Femur (tissue), 1 donor: ENCODE measurements around the gene PRICKLE2.
A peak's percentile ranks its signal among the peaks of the same experiment; 100 is the strongest.

Experiments
- DNase-seq: peaks from one replicate; pipeline ENCODE4 v3.0.0-alpha.2; 2017

PRICKLE2 gene

GRCh38 chr3:64125561-64125960 is 99.7 kb downstream of the PRICKLE2 start:
- DNase-seq = no peak

- DNase-seq = no peak
Observed at GRCh38 chr3:64123931-64124330, 101.3 kb downstream of the PRICKLE2 start.

- no peak for DNase-seq
Observed at GRCh38 chr3:64122476-64122875, 102.8 kb downstream of the PRICKLE2 start.

- DNase-seq = no peak
Observed at GRCh38 chr3:64121750-64122311, 103.4 kb downstream of the PRICKLE2 start.

GRCh38 chr3:64120876-64121275 is 104.4 kb downstream of the PRICKLE2 start:
- no peak for DNase-seq

- DNase-seq = no peak
Observed at GRCh38 chr3:64117483-64117882, 107.8 kb downstream of the PRICKLE2 start.

- no peak for DNase-seq
Observed at GRCh38 chr3:64114651-64115050, 110.6 kb downstream of the PRICKLE2 start.

- no peak for DNase-seq
Observed at GRCh38 chr3:64111872-64112271, 113.4 kb downstream of the PRICKLE2 start.

- no peak for DNase-seq
Observed at GRCh38 chr3:64111083-64111482, 114.2 kb downstream of the PRICKLE2 start.

- no peak for DNase-seq
Observed at GRCh38 chr3:64110071-64110470, 115.2 kb downstream of the PRICKLE2 start.

GRCh38 chr3:64109438-64109837 is 115.8 kb downstream of the PRICKLE2 start:
- DNase-seq = peak; percentile 69

GRCh38 chr3:64108784-64109317 is 116.4 kb downstream of the PRICKLE2 start:
- DNase-seq = no peak

- no peak for DNase-seq
Observed at GRCh38 chr3:64108231-64108630, 117.0 kb downstream of the PRICKLE2 start.

GRCh38 chr3:64107190-64107589 is 118.1 kb downstream of the PRICKLE2 start:
- no peak for DNase-seq

GRCh38 chr3:64105816-64106215 is 119.5 kb downstream of the PRICKLE2 start:
- no peak for DNase-seq

GRCh38 chr3:64104691-64105111 is 120.6 kb downstream of the PRICKLE2 start:
- DNase-seq = no peak

GRCh38 chr3:64104006-64104405 is 121.3 kb downstream of the PRICKLE2 start:
- no peak for DNase-seq

- DNase-seq = no peak
Observed at GRCh38 chr3:64103131-64103530, 122.1 kb downstream of the PRICKLE2 start.

GRCh38 chr3:64102147-64102546 is 123.1 kb downstream of the PRICKLE2 start:
- DNase-seq = no peak

GRCh38 chr3:64099316-64099715 is 126.0 kb downstream of the PRICKLE2 start:
- DNase-seq = no peak

GRCh38 chr3:64098670-64099069 is 126.6 kb downstream of the PRICKLE2 start:
- no peak for DNase-seq

- no peak for DNase-seq
Observed at GRCh38 chr3:64097920-64098319, 127.3 kb downstream of the PRICKLE2 start.

GRCh38 chr3:64095802-64096201 is 129.5 kb downstream of the PRICKLE2 start:
- no peak for DNase-seq

- no peak for DNase-seq
Observed at GRCh38 chr3:64094713-64095079, 130.6 kb downstream of the PRICKLE2 start.
